ENCODE data around the gene RUFY4.
"Not testable (repeated sequence)": the region's sequence is repeated elsewhere in the genome, so short reads cannot be mapped to it uniquely, and the experiment has no call there.

DNA sequence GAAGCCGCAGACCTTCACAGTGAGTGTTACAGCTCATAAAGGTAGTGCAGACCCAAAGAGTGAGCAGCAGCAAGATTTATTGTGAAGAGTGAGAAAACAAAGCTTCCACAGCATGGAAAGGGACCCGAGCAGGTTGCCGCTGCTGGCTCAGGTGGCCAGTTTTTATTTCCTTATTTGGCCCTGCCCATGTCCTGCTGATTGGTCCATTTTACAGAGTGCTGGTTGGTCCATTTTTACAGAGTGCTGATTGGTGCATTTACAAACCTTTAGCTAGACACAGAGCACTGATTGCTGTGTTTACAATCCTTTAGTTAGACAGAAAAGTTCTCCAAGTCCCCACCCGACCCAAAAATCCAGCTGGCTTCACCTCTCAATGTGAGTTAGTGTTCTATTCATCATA, 52.7 kb downstream of the RUFY4 start:
- TF ChIP-seq, protein P1, sequence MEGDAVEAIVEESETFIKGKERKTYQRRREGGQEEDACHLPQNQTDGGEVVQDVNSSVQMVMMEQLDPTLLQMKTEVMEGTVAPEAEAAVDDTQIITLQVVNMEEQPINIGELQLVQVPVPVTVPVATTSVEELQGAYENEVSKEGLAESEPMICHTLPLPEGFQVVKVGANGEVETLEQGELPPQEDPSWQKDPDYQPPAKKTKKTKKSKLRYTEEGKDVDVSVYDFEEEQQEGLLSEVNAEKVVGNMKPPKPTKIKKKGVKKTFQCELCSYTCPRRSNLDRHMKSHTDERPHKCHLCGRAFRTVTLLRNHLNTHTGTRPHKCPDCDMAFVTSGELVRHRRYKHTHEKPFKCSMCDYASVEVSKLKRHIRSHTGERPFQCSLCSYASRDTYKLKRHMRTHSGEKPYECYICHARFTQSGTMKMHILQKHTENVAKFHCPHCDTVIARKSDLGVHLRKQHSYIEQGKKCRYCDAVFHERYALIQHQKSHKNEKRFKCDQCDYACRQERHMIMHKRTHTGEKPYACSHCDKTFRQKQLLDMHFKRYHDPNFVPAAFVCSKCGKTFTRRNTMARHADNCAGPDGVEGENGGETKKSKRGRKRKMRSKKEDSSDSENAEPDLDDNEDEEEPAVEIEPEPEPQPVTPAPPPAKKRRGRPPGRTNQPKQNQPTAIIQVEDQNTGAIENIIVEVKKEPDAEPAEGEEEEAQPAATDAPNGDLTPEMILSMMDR (IDR thresholded peaks at IDR 0.05; ENCODE audit: low read length): not testable (repeated sequence)
- not testable (repeated sequence) for TF ChIP-seq EZH2 (IDR thresholded peaks at IDR 0.05; ENCODE audit: borderline replicate concordance, low read length)

Measured in OCI-LY1 (cell line).